B cell (primary cell): ENCODE data around the gene TOM1L2.

Experiments used
- CTCF ChIP-seq: fragments of 200-600 bp; IDR thresholded peaks from one replicate; pipeline ENCODE4 v1.8.0; 2022; ENCODE audit warnings: antibody characterized with exemption, mild to moderate bottlenecking
- EZH2 ChIP-seq: IDR thresholded peaks from 2 replicates; pipeline ENCODE4 v1.6.1; 2012; ENCODE audit warnings: borderline replicate concordance, low read depth, mild to moderate bottlenecking, moderate library complexity, low read length; ENCODE audit not compliant: insufficient read depth, poor library complexity, severe bottlenecking

GRCh38 chr17:17931159-17931558 lies 41.0 kb downstream of the TOM1L2 start:
- no peak for TF ChIP-seq CTCF
- TF ChIP-seq EZH2 = no peak
